NCI-H2081 treated with DMSO at 0.1 percent for 48 hours (cell line): ENCODE data around the gene DCHS2.

Source experiments
- DNase-seq: peaks from one replicate; lab custom pipeline; 2025; lab: John Stamatoyannopoulos, UW

Gene DCHS2

DNA sequence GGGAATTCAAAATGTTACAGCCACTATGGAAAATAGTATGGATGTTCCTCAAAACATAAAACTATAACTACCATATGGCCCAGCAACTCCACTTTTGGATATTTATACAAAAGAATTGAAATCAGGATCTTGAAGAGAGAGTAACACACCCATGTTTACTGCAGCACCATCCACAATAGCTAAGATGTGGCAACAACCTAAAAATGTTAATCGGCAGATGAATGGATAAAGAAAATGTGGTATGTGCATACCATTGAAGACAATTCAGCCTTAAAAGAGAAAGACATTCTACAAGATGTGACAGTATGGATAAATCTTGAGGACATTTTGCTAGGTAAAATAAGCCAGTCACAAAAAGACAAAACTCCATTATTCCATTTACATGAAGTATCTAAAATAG is 171.9 kb downstream of the DCHS2 start:
- no peak for DNase-seq

DNA sequence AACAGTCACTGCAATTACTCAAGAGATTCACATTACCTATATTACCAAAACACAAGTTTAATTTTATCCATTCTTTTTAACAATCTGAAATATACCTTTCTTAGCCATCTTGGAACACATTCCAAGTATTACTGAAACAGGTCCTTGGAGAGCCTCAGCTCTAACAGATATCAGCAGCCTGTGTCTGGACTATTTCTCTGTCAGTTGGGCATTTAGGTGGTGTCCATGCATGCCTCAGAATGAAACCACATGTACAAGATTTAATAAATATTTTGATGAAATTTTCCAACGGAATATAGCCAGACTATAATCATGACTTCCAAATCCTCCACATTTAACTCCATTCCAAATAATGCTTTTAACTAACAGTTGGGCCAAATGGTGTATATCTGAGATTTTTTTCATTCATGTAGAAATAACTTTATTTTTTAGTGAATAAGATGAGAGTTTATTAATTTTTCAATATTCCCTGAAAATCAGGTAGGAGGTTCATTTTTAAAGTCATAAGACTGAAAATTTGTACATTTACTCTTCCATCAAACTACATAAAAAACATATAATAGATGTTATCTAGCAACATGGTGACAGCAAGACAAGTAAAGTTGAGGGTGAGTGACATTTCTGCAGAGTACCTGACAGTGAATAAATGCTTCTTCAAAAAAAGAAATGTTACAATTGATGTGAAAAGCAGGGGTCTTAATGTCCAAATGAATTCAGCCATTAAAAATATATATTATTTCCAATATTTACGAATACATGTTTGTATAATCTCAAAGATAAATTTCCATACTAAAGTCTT is 174.2 kb downstream of the DCHS2 start:
- no peak for DNase-seq

DNA sequence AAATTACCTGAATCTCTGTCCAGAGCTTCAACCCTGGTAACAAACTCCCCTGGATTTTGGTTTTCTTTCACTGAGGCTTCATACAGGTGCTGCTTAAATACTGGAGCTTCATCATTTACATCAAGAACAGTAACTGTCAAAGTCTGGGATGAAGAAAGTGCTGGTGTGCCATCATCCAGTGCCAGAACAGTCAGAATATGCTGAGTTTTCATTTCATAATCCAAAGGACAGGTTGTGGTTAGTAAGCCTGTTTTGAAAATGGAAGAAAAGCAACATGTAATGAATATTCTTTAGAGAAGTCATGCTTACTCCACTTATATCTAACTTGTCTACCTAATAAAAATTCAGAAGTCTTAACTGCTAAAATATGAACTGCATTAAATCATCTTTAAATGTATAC is 175.9 kb downstream of the DCHS2 start:
- DNase-seq = no peak

DNA sequence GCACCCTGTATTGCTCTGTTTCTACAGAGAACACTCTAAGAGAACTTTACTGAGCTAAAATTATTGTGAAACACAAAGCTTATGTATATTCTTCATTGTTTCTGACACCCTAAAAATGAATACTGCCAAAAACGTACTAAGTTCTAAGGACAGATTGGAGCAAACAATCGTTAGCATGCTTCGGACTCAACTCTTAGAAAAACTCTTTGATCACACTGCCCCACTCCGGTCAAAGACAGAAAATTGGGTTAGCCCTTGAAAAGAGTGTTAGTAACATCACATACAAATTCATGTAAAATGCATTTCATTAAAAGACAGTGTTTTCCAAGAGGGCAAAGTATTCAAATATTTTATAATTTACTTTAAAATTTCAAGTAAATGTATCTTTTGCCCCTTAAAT is 177.4 kb downstream of the DCHS2 start:
- DNase-seq = no peak

DNA sequence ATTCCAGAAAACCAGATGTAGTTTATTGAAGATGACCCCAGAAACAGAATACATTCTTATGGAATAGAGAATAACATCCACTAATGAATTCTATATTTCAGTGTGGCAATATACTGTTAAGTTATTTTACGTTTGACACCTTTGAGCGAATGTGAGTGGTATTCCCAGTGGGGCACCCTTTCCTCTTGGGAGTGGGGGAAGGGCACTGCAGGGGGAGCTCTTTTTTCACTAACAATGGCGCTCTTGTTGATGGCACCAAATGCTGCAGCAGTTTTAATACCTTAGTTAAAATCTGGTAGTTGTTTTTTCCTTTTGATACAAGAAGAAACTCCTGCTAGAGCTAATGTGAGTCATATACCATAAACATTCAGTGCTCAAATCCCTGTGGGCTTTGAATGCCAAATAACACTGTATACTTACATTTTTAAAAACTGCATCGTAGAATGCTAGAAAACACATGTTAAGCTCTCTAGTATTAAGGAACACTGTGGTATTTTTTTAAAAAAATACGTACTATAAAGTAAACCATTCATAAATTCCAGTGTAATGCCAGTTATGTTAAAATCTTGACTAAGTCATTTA is 178.5 kb downstream of the DCHS2 start:
- DNase-seq = no peak

DNA sequence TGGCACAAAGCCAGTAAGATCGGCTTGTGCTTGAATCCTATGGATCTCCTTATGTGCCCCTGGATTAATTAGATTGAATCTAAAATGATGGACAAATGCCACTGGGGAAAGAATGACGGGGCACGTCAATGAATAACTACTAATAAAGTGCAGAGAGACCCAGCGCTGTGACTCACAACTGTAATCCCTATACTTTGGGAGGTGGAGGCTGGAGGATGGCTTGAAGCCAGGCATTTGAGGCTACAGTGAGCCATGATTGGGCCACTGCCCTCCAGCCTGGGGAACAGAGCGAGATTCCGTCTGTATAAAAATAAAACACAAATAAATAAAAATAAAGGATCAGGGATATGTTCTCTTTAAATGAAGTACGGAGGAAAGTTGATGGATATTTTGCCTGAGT is 179.4 kb downstream of the DCHS2 start:
- DNase-seq = no peak

DNA sequence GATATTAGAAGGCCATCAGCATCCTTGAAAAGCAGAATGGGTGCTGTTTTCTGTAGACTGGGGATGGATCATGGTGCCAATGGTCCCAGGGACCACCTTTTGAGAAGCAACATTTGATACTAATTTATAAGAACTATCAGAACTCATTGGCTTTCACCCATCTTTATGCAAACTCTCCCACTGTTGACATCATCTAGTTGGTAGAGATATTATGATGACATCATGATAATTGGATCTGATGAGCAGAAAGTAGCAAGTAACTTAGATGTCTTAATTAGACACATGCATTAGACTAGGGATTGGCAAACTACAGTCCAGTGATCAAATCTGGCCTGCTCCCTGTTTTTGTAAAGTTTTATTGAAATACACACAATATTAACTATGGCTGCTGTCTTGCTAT is 181.0 kb downstream of the DCHS2 start:
- DNase-seq = no peak

DNA sequence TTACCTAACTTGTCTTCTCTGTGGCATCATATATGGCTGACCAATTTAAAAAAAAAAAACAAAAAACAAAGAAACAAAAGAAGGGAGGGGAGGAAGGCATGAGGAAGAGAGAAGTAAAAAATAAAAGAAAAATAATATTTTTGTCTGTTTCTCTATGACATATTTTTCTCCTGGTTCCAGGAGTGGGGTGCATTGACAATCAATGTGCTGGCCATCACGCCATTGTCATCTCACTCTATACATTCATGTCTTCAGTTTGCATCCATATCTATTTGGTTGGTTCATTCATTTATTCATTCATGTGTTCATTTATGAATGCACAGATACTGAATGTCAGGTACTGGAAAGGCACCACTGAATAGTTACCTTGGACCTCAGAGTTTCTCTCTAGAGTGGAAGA is 183.4 kb downstream of the DCHS2 start:
- DNase-seq = no peak

DNA sequence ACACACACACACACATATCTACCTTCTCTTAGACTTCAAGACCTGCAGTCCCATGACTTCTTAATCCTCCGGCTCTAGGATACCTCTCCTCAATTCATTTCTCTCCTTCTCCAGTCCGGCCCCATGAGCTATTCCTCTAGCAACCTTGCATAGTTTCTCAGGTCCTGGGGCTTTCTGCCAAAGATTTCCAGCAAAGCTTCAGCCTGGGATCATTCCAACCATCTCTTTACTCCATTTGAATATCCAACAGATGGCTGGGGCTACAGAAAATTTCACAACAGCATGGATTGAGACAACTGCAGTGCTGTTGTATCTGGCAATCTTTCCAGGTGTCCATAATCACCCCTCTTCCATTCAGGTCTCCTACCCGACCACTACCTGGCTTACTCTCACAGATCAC is 184.1 kb downstream of the DCHS2 start:
- no peak for DNase-seq

DNA sequence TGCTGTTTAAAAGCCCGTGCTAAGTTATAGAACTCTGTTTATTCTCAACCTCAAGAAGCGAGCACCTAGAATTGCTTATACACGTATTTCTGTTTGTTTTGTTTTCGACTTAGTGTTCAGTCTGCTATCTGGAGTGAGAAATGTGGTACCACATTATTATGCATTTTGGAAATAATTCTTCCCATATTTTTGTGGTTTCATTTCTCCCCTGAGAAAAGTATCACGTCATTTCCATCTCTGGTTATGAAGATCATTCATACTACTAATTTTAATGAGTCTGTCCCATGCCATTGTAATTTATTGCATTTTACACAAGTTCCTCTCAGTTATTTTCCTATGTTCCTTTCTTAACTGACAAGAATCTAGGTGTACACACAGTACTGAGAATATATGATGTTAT is 186.0 kb downstream of the DCHS2 start:
- no peak for DNase-seq

DNA sequence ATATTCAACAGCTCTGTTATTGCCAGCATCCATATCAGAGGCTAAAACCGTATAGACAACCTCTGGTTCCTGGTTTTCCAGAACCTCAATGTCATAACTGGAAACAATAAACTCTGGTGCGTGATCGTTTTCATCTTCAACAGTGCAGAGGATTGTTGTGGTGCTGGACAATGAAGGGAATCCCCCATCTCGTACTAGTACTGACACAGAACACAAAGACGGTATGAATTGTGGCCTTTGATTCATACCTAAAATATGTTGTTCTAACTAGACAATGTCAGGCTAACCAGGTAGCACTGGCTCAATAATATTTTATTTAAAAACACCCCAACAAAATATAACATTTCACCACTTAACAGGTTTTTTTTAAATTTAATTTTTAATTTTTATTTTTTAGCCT is 186.9 kb downstream of the DCHS2 start:
- DNase-seq = no peak

DNA sequence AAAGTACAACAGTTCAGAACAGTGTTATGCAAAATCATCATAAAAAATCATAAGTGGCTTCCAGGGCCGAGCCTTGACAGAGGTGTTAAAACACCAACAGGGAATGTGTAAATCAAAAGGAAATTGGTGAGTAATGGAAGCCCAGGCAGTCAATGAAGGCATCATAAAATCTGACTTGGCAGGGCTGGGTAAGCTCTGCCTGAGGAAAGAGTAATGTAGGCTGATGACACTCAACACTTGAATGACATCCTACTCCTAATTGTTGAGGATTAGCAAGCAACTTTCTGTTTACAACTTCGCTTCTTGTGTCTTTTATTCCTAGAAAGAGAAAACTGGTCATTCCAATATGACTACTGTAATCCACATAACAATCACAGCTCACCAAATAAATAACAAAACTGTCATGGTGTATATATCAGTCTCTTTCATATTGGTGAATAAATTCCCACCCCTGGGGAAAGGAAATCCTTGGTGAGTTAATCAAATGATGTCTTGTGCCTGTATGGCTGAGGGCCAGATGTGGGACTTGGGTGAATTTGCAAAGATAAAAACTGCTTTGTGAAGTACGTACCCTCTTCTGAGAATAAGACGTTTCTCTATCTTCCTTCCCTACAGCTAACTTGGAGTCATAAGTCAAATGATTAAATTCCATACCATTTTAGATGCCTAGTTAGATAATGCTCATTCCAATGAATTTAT is 196.8 kb downstream of the DCHS2 start:
- no peak for DNase-seq

DNA sequence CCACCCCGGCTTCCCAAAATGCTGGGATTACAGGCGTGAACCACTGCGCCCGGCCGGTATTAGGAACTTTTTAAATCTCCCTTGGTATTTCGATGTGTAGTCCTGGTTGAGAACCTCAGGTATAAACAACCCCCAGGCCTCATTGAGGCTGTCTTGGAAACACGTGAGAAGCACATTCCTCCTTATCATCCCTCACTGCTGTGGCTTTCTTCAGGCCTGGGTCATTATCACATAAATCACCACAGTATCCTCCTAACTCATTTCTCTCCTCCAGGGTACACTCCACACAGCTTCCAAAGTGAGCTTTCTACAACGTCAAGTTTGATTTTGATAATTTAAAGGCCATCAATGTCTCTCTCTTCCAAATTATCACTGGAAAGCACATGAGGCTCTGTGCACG is 198.2 kb downstream of the DCHS2 start:
- no peak for DNase-seq

DNA sequence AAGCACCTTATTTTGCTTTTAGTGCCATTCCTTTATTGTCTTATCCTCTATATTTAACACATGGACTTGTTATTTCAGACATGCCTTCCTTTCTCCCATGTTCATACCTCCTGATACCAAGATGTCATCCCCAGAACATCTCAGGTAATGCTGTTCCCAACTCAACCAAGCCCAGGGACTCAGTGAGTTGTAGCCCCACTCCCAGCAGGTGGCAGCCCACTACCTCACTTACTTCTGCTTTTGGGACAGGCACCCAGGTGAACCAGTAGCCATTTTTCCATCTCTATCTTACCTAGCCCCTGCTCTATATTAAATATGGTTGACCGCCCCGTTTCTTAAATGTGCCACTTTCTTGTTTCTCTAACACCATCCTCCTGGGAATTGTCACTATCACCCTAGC is 199.0 kb downstream of the DCHS2 start:
- DNase-seq = no peak

DNA sequence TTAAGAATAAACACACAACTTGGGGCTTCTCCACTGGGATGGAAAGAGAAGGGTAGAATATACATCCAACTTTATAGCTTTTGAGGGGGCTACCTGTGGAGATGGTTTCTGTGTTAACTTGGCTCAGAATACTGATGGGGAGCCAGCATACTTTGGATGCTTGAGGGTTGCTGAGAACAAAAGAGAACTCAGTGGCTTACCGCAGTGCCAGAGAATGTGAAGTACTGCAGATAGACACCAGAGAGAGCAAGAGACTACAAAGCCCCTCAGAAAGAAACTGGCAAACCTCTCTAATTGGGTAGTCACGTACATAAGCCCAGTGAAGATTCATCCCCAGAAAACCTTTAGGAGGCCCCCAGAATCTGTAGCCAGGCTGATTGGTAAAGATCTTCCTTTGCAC is 214.4 kb downstream of the DCHS2 start:
- no peak for DNase-seq

DNA sequence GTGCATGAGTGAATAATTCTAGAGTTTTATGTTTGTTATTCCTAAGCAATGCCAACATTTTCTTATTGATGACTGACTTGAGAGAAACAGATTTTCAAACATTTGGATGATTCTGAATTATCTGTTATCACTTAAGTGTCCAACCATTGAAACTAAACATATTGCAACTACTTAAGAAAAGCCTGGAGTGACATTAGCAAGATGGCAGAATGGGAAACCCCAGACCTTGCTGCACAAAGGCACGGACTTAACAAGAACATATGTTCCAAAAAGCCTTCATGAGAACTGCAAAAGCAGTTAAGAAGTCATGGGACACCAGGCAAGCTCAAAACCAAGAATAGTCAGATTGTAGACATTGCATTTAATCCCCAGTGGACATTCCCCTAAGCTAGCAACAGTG is 215.1 kb downstream of the DCHS2 start:
- no peak for DNase-seq

DNA sequence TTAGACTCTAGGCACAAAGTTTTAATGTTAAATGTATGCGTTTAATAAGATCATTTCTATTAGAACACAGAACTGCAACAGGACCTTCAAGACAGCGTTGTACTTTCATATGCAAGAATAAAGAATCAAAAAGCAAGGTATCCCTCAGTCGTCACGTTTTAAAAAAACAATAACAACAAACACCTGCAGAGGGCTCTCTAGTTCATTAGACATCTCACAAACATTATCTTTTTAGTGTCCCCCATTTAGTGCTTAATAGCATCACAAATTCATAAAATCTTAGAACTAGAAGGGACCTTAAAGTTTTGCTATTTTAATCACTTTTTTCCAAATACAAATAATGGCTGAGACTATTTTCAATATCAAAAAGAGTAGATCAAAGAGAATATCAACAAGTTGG is 236.6 kb downstream of the DCHS2 start:
- no peak for DNase-seq

DNA sequence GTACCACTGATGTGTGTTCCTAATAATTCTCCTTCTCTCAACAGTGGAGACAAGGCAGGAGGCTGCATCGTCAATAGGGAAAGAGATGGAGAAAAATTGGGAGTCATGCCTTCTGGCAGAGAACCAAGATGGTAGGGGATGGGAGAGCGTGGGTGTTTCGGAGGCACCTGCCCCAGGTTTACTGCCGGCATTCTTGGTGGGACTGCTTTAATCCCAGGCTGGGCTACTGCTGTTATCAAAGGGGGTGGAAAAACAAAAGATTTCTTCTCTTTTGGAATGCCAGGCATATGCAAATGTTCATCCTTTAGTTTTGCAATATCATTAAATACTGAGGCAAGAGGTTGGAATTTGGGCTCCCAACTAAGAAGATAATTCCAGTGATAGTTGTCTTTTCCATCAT is 257.0 kb downstream of the DCHS2 start:
- no peak for DNase-seq

DNA sequence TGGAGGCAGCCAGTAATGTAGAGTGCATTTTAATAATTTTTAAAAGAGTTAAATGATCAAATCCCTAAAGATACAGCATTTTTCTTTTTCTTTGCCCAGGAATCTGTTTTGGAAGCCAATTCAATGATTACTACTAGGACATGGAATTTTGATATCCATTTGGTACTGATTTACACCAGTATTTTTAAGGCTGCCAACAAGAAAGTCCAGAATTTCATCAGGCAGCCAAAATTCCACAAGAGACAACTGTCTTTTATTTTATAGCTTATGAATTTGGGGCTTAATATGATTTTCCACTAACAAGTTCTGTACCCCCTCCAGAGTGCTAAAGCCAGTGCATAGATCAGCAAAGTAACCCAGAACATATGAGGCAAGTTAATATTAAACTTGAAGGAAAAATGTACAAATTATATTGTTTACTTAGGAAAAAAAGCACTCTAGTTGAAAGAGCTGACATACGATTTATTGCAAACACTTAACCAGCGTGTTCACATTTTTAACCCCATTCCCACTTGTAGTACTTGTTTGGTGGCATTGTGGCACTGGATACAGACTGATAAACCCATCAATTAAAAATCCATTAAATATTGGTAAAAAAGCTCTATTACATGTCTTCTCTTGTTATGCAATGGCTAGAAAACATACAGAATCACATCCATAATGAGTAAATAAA is 259.7 kb downstream of the DCHS2 start:
- no peak for DNase-seq

DNA sequence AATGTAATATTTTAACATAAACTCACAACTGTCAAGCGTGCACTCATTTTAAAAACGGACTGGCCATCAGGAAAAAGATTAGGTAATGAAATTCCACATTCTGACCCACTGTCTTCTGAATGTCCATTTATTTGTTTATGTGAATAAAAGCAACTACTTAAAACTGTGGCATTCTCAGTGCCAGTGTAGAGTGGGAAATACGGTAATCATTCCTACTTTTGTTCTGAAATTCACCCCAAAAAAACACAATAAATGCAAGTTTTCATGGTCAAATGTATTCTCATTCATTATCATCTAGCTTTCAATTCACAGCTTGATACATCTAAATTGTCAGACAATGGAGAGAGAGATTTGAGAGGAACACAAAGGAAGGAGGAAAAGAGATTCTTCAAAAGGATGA is 260.9 kb downstream of the DCHS2 start:
- DNase-seq = no peak

DNA sequence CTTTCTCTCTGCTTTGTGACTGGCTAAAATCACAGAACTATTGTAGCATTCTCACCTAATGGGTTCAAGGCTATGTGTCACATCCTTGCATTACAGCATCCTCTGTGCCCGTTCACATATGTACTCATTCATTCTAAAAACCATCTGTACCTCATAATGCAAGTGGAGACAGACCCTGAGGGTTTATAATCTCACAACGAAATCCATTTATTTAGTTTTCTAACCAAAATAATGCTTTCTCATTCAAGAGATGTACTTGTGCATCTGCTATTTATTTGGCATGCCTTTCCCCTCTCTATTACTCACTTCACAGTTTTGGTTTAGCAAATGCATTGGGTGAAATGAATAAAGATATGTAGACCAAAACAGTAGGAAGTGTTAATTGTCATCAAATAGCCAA is 261.5 kb downstream of the DCHS2 start:
- no peak for DNase-seq

DNA sequence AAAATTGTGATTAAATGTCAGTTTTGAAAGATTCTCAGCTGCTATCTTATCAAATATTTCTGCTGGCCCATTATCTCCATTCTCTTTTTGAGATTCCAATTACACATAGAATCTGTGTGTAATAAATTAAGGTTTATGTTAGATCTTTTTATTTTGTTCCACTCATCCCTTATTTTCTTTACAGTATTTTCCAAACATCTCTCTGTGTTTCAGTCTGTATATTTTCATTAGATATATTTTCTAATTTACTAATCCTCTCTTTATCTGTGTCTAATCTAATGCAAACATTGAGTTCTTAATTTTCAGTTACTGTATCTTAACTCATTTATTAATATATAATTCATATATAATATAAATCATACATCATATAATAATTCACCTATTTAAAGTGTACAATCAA is 268.7 kb downstream of the DCHS2 start:
- DNase-seq = no peak

DNA sequence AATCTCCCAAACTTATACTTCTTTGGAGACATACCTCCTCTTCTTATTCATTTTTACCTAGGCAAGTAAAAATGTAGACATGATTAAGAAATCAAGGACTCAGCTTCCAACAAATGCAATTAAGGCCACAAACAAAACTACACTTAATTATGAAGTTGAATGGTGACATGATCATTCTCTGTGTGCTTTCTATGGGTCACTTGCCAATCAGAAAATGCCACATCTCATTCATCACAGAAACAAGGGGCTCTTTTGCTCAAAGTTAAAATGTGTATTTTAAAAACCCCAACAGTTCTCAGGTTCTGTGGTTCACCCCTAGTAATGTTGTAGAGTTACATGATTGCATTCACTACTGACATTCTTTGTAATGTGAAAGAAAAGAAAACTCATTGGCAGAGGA is 273.5 kb downstream of the DCHS2 start:
- DNase-seq = no peak
